ENCODE data around the gene STRBP. TPM values are rescaled to one million over a fixed set of nuclear protein-coding genes. Genes with fewer than 3 reads are reported as not detected.

STRBP gene
- total and polyA plus RNA-seq, 2 of the 4 experiments (the other 2 are of a cell fraction), result 2.1 to 2.5 TPM

DNA sequence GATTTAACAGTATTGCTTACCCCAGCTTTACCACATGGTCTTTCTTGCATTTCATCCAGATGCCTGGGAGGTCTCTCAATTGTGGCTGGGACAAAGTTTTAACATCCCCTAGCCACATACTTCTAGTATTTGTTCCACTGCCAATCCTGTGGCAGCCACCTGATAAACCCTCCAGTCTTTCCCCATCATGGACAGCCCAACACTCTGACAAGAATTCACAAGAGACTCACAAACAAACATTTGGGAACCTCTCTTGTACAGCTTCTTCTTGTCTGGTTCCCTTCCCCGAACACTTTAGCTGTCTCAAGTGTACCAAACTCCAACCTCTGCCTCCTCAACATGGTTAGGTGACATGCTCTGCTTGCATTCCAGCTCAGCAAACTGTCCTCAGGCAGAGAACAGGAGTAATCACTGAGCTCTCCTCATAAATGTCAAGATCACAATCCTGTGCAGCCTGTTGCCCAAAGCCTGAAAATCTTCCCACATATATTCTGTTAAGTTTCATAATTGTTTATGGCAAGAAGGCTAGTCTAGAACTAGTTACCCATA, 59.7 kb downstream of the STRBP start:
- no peaks in the 10 kb centered on the region for H3K9me3 ChIP-seq (ENCODE audit: control insufficient read depth, insufficient read depth, low read length)
- POLR2A ChIA-PET (ENCODE audit: unreplicated experiment), result interaction anchor here (0.5 kb wide), 1 partner anchor 779 kb away, joined by 3 read pairs; no protein-coding TSS in a partner anchor
- no peaks in the 10 kb centered on the region for H3K36me3 ChIP-seq (ENCODE audit: control insufficient read depth, insufficient read depth, low read length)
- H3K27ac ChIP-seq (ENCODE audit: insufficient read depth, low read length), result no peak overlapping the region
- no peaks in the 10 kb centered on the region for H3K79me1 ChIP-seq (ENCODE audit: low read depth in 1 of 2, low read length in 2 of 2)
- H4K8ac ChIP-seq (ENCODE audit: low read depth in 2 of 2, low read length in 2 of 2), result no peak overlapping the region
- no peak overlapping the region for H3K23ac ChIP-seq (ENCODE audit: low read depth, low read length)
- H3K14ac ChIP-seq (replicated peaks; ENCODE audit: low read depth, low read length), result no peak overlapping the region
- no peak overlapping the region for H4K5ac ChIP-seq (ENCODE audit: low read depth, low read length)
- in situ Hi-C loops (cut with MboI; ENCODE audit: low sequenced_read_pairs), result no loop called here
- no peak overlapping the region for H3K4me2 ChIP-seq (ENCODE audit: low read depth, low read length)
- H3K56ac ChIP-seq (ENCODE audit: extremely low read depth, insufficient read depth, low read length), result no peak overlapping the region
- no peak overlapping the region for H2AK5ac ChIP-seq (ENCODE audit: low read depth, low read length)
- H4K20me1 ChIP-seq (ENCODE audit: insufficient read depth, low read length), result no peaks in the 10 kb centered on the region
- no peak overlapping the region for H3K9ac ChIP-seq (ENCODE audit: low read depth, low read length)
- H3K4ac ChIP-seq (ENCODE audit: low read depth, low read length), result no peak overlapping the region
- TF ChIP-seq, protein P1, sequence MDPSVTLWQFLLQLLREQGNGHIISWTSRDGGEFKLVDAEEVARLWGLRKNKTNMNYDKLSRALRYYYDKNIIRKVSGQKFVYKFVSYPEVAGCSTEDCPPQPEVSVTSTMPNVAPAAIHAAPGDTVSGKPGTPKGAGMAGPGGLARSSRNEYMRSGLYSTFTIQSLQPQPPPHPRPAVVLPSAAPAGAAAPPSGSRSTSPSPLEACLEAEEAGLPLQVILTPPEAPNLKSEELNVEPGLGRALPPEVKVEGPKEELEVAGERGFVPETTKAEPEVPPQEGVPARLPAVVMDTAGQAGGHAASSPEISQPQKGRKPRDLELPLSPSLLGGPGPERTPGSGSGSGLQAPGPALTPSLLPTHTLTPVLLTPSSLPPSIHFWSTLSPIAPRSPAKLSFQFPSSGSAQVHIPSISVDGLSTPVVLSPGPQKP (IDR thresholded peaks at IDR 0.05; ENCODE audit: borderline replicate concordance, low read depth, low read length), result no peak
- TF ChIP-seq POLR2A (IDR thresholded peaks at IDR 0.05; ENCODE audit: low read depth, low read length) (no peak), RFX5 (IDR thresholded peaks at IDR 0.05; ENCODE audit: low read depth, low read length) (no peak), BHLHE40 (IDR thresholded peaks at IDR 0.05; ENCODE audit: low read depth, low read length) (no peak), RCOR1 (IDR thresholded peaks at IDR 0.05; ENCODE audit: insufficient replicate concordance, low read length) (no peak), CHD1 (IDR thresholded peaks at IDR 0.05; ENCODE audit: low read depth, low read length) (no peak), MXI1 (IDR thresholded peaks at IDR 0.05; ENCODE audit: borderline replicate concordance, low read depth, low read length) (no peak), FOS (IDR thresholded peaks at IDR 0.05; ENCODE audit: low read depth, low read length) (no peak), NFE2L2 (IDR thresholded peaks at IDR 0.05; ENCODE audit: low read depth, low read length) (no peak)
- TF ChIP-seq, protein P2, sequence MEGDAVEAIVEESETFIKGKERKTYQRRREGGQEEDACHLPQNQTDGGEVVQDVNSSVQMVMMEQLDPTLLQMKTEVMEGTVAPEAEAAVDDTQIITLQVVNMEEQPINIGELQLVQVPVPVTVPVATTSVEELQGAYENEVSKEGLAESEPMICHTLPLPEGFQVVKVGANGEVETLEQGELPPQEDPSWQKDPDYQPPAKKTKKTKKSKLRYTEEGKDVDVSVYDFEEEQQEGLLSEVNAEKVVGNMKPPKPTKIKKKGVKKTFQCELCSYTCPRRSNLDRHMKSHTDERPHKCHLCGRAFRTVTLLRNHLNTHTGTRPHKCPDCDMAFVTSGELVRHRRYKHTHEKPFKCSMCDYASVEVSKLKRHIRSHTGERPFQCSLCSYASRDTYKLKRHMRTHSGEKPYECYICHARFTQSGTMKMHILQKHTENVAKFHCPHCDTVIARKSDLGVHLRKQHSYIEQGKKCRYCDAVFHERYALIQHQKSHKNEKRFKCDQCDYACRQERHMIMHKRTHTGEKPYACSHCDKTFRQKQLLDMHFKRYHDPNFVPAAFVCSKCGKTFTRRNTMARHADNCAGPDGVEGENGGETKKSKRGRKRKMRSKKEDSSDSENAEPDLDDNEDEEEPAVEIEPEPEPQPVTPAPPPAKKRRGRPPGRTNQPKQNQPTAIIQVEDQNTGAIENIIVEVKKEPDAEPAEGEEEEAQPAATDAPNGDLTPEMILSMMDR (conservative IDR thresholded peaks at IDR 0.05; ENCODE audit: low read depth, low read length), result no peak
- TF ChIP-seq, protein P3, sequence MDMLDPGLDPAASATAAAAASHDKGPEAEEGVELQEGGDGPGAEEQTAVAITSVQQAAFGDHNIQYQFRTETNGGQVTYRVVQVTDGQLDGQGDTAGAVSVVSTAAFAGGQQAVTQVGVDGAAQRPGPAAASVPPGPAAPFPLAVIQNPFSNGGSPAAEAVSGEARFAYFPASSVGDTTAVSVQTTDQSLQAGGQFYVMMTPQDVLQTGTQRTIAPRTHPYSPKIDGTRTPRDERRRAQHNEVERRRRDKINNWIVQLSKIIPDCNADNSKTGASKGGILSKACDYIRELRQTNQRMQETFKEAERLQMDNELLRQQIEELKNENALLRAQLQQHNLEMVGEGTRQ (IDR thresholded peaks at IDR 0.05; ENCODE audit: low read depth, low read length), result no peak
- no peak overlapping the region for H2BK5ac ChIP-seq (ENCODE audit: low read depth, low read length, poor library complexity, severe bottlenecking)
- no peaks in the 10 kb centered on the region for H3K9me1 ChIP-seq (ENCODE audit: insufficient read depth, low read length)
- H3K4me3 ChIP-seq (ENCODE audit: insufficient read depth, low read depth, low read length), result no peak overlapping the region
- no TSS peak for BruUV-seq (replicated peaks)
- H2BK120ac ChIP-seq (ENCODE audit: low read depth, low read length), result no peak overlapping the region
- dilution Hi-C loops (cut with HindIII; ENCODE audit: low sequenced_read_pairs, unreplicated experiment), result no loop called here
- no peak overlapping the region for H4K91ac ChIP-seq (ENCODE audit: insufficient read depth, low read depth, low read length)
- 50% methylated on average over 1 of the region's 1 CpG; no CpG with 5 or more reads in 1 of the 2 experiments for WGBS, 2 experiments (ENCODE audit: extremely low coverage in 2 of 2, insufficient read length in 1 of 2)
- no peak overlapping the region for H2BK15ac ChIP-seq (ENCODE audit: low read depth, low read length)
- H2BK20ac ChIP-seq (ENCODE audit: low read depth, low read length), result no peak overlapping the region
- no peak overlapping the region for H2AFZ ChIP-seq (replicated peaks; ENCODE audit: low read length, poor library complexity)
- no peak for DNase-seq
- H3K4me1 ChIP-seq (ENCODE audit: control insufficient read depth, insufficient read depth, low read length), result peaks cover 2% of the 10 kb centered on the region; the same call in 1 of the 2 replicates
- intact Hi-C loops (cut with micrococcal nuclease), result no loop called here
- no peak for ATAC-seq (ENCODE audit: low read depth)
- no peak overlapping the region for H3K18ac ChIP-seq (ENCODE audit: low read depth, low read length)
- no peak overlapping the region for H2AK9ac ChIP-seq (replicated peaks; ENCODE audit: low read depth, low read length, poor library complexity)
- CTCF ChIA-PET, result no interaction called here
- H3K27me3 ChIP-seq (ENCODE audit: control insufficient read depth, insufficient read depth, low read length), result no peaks in the 10 kb centered on the region; the same call in 1 of the 2 replicates

All from IMR-90 (cell line).